Immature natural killer cell (primary cell): ENCODE results near the gene SBF2. TPM values are rescaled to one million over a fixed set of nuclear protein-coding genes. Genes with fewer than 3 reads are reported as not detected.

ENCODE experiments used
- DNase-seq, 3 donors: peaks; one replicate each; pipeline ENCODE4 v3.0.0; 2022; ENCODE audit warnings: mixed read lengths in 1 of 3
- H3K27ac Mint-ChIP-seq, 6 donors: one replicate each; pipeline ENCODE4 v1.8.0; 2020; ENCODE audit warnings: mixed read lengths in 6 of 6, mild to moderate bottlenecking in 5 of 6, inconsistent platforms in 4 of 6, moderate library complexity in 3 of 6
- H3K27me3 Mint-ChIP-seq, 3 donors: one replicate each; pipeline ENCODE4 v1.8.0; 2020 to 2021; ENCODE audit warnings: low read depth in 3 of 3, mild to moderate bottlenecking in 3 of 3, mixed read lengths in 3 of 3, moderate library complexity in 3 of 3, inconsistent platforms in 1 of 3
- H3K36me3 Mint-ChIP-seq, 3 donors: one replicate each; pipeline ENCODE4 v1.8.0; 2020; ENCODE audit warnings: mixed read lengths in 3 of 3, inconsistent platforms in 2 of 3, mild to moderate bottlenecking in 2 of 3
- H3K4me1 Mint-ChIP-seq, 2 donors: one replicate each; pipeline ENCODE4 v1.8.0; 2020; ENCODE audit warnings: inconsistent platforms in 2 of 2, mild to moderate bottlenecking in 2 of 2, mixed read lengths in 2 of 2, moderate library complexity in 1 of 2
- H3K4me3 Mint-ChIP-seq, 5 donors: one replicate each; pipeline ENCODE4 v1.8.0; 2020; ENCODE audit warnings: mild to moderate bottlenecking in 5 of 5, mixed read lengths in 5 of 5, inconsistent platforms in 3 of 5, moderate library complexity in 3 of 5
- H3K9me3 Mint-ChIP-seq, 6 donors: one replicate each; pipeline ENCODE4 v1.8.0; 2020; ENCODE audit warnings: mild to moderate bottlenecking in 6 of 6, mixed read lengths in 6 of 6, inconsistent platforms in 4 of 6, moderate library complexity in 3 of 6
- polyA plus RNA-seq, 3 donors: library from polyadenylated mRNA; unstranded; fragments of 300-500 nt; fragmentation: Illumina TruSeq; gene quantifications; one replicate each; pipeline ENCODE4 v1.2.3, GENCODE V29; 2021

The SBF2 gene
- polyA plus RNA-seq, 3 donors from 2014 or later: 3.2 to 6.9 (median 4.7) TPM

DNA sequence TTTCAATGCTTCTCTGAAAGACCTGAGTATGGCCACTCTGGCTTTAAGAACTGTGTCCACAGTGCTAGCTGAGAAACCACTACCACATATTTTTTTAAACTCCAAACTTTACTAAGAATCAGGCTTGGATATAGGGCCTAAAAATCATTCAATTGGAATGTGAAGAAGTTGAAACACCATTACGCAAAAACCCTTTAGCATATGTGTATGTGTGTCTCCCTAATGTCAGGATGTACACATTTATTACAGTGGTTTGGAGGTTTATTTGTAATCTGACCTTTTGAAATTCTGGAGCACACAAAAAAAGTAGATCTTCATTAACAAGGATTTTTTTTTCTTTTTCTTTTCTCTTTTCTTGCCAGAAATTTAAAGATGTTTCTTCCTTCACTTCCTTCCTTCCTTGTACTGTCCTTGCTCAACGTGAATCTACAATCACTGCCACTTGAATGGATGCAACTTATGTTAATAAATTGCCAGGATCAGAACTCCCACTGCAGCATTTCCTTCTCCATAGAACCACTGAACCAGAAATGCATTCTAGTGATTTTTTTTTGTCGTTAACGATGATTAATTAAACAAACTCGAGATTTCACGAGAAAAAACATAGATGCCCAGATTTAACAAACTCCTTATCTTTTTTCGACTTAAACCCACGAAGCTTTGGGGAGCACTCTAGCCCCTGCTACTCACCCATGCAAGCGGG is 7.8 kb upstream of the SBF2 start:
- Mint-ChIP-seq H3K27ac (peak overlapping the region in 3 of 6 donors; percentile 13 to 69 (median 60)), H3K4me3 (peak overlapping the region; percentile 95 to 99 (median 97)), H3K4me1 (peaks cover 49 to 64% of the 10 kb centered on the region in 2 donors), H3K36me3 (no peaks in the 10 kb centered on the region), H3K27me3 (peaks cover 10 to 13% (median 13%) of the 10 kb centered on the region in 3 donors), H3K9me3 (no peaks in the 10 kb centered on the region)
- no peak for DNase-seq

DNA sequence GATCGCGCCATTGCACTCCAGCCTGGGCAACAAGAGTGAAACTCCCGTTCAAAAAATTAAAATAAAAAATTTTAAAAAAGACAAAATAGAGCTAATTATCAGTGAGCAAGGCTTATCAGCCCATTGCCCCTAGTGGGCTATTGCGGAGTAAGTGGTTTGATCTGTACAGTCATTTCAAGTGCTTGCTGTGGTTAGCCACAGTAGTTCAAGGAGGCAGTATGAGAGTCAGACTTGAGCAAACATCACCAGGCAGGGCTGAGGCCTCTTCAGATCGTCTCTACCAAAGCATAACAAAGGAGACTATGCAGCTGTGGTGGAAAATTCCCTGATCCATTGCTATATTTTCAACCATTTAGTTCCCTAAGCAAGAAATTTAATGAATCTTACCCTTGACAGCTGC is 4.3 kb upstream of the SBF2 start:
- peak; percentile 36 to 62 (median 45) for DNase-seq
- no peak overlapping the region for H3K4me3 Mint-ChIP-seq
- no peak overlapping the region for H3K27ac Mint-ChIP-seq
- no peaks in the 10 kb centered on the region for H3K9me3 Mint-ChIP-seq
- H3K27me3 Mint-ChIP-seq: peaks cover 5 to 18% (median 11%) of the 10 kb centered on the region in 3 donors
- H3K36me3 Mint-ChIP-seq: no peaks in the 10 kb centered on the region
- peaks cover 32 to 41% of the 10 kb centered on the region in 2 donors for H3K4me1 Mint-ChIP-seq

DNA sequence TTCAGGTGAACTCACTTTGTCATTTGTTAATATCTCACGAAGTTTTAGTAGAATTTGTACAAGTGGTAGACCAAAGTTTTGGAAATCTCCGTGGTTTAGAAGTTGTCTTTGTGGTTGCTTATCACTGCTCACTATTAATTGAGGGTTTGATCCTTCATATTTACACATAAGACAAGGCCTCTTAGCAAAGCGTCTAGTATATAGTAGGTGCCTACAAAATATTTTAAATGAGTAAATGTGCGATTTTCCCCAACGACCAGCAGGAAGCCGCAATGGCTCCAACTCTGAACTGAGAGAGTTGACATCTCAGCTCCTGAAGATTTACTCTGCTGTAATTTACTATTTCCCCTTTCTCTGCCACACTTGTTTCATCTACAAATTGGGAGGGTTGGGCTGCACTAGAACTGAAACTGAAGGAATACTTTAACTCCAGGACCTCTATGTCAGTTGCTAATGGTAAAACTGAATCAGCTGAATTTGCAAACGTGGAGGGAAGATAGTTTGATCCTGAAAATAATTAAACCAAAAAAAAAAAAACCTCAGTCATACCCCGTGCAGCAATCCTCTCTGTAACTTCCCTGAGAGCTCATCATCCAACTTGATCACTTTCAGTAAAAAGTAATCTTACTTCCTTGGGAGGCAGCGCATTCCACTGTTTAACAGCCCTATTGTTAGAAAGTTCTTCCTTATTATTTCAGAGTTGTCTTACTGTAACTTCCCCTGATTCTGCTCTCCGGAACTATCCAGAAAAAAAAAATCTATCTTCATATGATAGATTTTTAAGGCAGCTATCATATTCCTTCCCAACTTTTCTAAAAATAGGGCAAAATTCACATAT is 1.3 kb upstream of the SBF2 start:
- Mint-ChIP-seq H3K9me3 (no peaks in the 10 kb centered on the region), H3K4me3 (peak overlapping the region; percentile 83 to 93 (median 85)), H3K36me3 (no peaks in the 10 kb centered on the region), H3K27me3 (peaks cover 2 to 29% (median 11%) of the 10 kb centered on the region in 3 donors), H3K4me1 (peaks cover 37 to 42% of the 10 kb centered on the region in 2 donors), H3K27ac (peak overlapping the region in 5 of 6 donors; percentile 11 to 83 (median 41))
- DNase-seq: peak in 2 of 3 donors; percentile 2 to 8

DNA sequence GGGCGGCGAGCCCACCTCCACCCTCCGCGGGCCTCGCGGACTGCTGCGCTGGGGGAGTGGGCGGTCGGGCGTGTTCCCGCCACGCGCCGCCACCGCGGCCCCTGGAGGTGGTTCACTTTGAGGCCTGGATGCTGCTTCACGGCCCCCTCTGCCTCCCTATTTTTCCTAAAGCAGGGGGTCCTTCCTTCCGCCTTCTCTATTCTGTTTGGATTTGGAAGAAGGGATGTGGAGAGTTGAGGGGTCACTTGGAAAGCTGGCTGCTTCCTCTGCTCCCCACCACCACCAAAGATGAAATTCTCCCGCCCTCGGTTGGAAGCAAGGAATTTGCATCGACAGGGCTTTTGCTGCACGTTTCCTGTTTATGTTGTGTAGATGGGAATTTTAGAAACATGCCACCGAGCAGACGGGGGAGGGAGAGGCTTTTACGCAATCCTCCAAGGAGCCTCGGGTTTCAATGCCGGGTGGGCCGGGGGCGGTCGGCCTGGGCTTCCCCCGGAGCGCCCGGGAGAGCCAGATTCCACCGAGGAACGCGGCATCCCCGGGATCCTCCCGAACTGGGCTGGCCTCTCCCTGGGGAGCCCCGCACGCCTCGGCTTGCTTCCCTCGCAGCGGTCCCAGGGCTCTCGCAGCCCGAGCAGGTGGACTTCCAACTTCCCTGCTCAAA is 403 bp upstream of the SBF2 start:
- H3K4me3 Mint-ChIP-seq: peak overlapping the region; percentile 83 to 93 (median 86)
- H3K27ac Mint-ChIP-seq: peak overlapping the region in 3 of 6 donors; percentile 41 to 83 (median 55)

DNA sequence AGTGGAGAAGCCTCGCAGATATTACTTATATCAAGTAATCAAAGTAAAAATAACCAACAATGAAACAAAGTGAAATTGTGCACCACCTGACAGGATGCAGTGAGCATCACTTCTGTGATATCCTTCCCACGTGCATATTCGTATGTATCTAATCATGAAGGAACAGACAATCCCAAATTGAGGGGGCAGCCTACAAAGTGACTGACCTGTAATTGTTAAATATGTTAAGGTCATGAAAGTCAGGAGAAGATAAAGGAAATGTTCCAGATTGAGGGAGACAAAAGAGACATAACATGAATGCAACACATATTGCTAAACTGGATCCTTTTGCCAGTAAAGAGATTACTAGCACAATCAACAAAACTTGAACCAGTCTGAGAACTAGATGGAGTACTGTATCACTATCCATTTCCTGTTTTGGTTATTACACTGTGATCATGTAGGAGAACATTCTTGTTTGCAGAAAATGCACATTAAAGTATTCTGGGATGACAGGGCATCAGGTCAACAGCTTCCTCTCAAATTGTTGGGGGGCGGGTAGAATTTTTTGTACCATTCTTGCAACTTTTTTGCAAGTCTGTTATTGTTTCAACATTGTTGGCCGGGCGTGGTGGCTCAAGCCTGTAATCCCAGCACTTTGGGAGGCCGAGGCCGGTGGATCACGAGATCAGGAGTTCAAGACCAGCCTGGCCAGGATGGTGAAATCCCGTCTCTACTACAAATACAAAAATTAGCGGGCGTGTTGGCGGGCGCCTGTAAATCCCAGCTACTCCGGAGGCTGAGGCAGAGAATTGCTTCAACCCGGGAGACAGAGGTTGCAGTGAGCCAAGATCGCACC is 2.0 kb downstream of the SBF2 start:
- Mint-ChIP-seq H3K4me1 (peaks cover 27 to 28% of the 10 kb centered on the region in 2 donors), H3K36me3 (no peaks in the 10 kb centered on the region), H3K4me3 (peak overlapping the region; percentile 42 to 71 (median 68)), H3K9me3 (no peaks in the 10 kb centered on the region), H3K27me3 (peaks cover 2 to 27% (median 9%) of the 10 kb centered on the region in 3 donors), H3K27ac (no peak overlapping the region)
- DNase-seq: no peak

More for the DNA sequence above, 403 bp upstream of the SBF2 start:
- Mint-ChIP-seq H3K27me3 (peaks cover 2 to 29% (median 11%) of the 10 kb centered on the region in 3 donors), H3K4me1 (peaks cover 35 to 42% of the 10 kb centered on the region in 2 donors), H3K9me3 (no peaks in the 10 kb centered on the region), H3K36me3 (no peaks in the 10 kb centered on the region)
- DNase-seq: no peak

DNA sequence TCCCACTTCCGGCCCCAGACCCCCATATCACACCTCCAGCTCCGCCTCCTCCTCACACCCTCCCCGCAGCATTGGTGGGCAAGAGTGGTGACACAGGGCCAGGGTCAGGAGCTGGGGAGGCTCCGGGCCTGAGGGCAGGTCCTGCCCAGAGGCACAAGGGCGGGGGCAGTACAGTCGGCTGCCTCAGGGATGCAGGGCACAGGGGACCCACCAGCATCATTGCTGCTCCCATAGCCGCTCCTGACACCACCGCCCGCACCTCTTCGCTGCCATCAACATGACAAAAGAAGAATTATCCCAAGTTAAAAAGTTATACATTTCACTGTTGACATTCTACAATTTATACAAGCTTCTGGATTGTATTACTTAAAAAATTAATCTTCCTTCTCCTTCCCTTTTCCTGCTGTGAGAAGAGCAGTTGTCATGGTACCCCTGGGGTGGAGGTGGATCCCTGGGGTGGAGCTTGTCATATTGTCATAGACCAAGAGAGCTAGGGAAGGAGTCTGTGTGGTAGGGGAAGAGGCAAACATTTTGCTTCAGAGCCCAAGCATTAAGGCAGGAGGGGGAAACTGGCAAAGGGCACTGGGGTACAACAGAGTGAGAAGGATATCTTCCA is 4.1 kb downstream of the SBF2 start:
- H3K4me1 Mint-ChIP-seq: peaks cover 19% of the 10 kb centered on the region in 2 donors
- no peak for DNase-seq
- H3K36me3 Mint-ChIP-seq: no peaks in the 10 kb centered on the region
- H3K27me3 Mint-ChIP-seq: peaks cover under 1 to 15% (median 7%) of the 10 kb centered on the region in 3 donors
- H3K4me3 Mint-ChIP-seq: no peak overlapping the region
- no peaks in the 10 kb centered on the region for H3K9me3 Mint-ChIP-seq
- H3K27ac Mint-ChIP-seq: no peak overlapping the region

DNA sequence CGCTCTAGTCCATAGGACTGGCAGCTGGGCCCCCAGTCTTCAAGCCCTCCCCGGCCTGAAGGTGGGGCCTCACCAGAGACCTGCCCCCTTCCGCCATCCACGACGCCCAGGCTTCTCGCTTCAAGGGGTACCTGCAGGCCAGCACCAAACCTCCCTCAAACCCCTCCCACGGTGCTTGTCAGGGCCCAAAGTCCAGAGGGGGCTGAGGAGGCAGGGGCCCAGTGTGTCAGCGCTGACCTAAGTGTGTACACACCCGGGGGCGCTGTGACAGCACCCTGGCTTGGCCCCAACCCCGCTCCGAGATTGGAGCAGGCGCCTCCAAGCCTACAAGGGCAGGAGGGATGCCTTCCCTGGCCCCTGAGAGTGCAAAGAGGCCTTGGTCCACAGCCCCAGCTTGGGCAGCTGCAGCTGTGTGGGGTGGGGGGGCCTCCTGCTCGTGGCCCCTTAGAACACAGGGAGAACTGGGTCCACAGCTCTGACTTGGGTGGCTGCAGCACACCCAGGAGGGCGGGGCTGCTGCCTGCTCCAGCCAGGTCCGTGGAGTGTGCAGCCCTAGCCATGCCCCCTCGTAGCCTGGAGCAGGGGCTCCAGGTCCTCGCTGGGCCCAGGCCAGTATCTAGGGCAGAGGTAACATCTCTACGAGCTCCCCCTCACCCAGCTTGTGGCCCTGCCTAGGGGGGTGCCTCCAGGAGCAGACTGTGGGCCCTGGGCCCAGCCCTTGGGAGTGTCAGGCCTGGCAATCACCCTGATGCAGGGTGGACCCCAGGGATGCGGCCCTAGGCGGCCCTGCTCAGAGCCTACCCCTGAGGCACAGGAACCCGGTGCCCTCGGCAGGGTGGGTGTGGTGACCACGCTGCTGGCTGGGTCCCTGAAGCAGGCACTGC is 4.9 kb downstream of the SBF2 start:
- H3K4me3 Mint-ChIP-seq: no peak overlapping the region
- no peak overlapping the region for H3K27ac Mint-ChIP-seq
- no peak for DNase-seq
- H3K36me3 Mint-ChIP-seq: no peaks in the 10 kb centered on the region
- H3K4me1 Mint-ChIP-seq: peaks cover 15 to 16% of the 10 kb centered on the region in 2 donors
- H3K9me3 Mint-ChIP-seq: no peaks in the 10 kb centered on the region
- peaks cover 0 to 15% (median 3%) of the 10 kb centered on the region in 3 donors for H3K27me3 Mint-ChIP-seq

DNA sequence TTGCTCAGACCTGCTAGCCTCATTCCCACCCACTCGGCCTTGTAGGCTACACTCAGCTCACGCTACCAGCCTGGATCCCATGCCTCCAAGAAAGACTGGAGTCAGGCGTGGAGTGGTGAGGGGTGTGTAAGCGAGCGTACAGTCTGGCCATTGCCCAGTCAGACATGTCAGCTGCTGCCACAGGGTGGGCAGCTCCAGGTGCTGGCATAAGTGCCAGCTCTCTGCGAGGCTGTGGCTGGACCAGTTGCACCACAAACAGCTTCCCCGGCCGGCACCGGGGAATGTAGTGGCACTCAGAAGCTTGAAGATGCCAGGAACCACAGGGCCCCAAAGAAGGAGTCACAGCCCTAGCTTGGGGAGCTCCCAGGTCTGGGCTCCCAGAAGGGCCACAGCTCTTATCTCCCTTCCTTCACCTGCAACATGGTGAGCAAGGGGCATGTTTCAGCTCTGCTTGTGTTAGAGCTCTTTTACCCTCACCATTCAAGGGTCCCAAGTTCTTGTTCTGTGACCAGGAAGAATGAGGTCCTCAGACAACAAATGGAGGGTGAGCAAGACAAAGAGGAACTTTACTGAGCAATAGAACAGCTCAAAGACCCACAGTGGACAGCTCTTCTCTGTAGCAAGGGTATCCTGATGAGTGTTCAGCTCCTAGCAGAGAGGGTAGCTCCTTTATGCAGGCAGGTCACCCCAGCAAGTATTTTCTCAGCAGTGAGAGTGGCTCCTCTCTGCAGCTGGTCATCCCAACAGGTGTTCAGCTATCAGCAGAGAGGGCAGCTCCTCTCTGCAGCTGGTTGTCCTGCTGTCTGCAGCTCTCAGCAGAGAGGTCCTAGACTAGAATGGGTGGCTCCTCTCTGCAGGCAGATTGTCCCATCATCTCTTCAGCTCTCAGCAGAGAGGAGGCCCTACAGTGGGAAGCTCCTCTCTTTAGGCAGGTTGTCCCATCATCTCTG is 6.0 kb downstream of the SBF2 start:
- Mint-ChIP-seq H3K4me1 (peaks cover 13% of the 10 kb centered on the region in 2 donors), H3K27ac (no peak overlapping the region), H3K4me3 (no peak overlapping the region), H3K36me3 (no peaks in the 10 kb centered on the region), H3K9me3 (no peaks in the 10 kb centered on the region), H3K27me3 (peaks cover 0 to 16% (median 3%) of the 10 kb centered on the region in 3 donors)
- DNase-seq: no peak

DNA sequence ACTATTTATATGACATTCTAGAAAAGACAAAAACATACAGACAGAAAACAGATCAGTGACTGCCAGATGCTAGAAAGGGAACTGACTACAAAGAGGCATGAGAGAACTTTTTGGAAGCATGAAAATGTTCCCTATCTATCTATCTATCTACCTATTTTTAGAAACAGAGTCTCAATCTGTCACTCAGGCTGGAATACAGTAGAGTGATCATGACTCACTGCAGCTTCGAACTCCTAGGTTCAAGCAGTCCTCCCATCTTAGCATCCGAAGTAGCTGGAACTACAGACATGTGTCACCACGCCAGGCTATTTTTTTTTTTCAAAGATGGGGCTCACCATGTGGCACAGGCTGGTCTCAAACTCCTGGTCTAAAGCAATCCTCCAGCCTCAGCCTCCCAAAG is 6.9 kb downstream of the SBF2 start:
- DNase-seq: no peak
- Mint-ChIP-seq H3K27ac (no peak overlapping the region), H3K9me3 (no peaks in the 10 kb centered on the region), H3K36me3 (no peaks in the 10 kb centered on the region), H3K27me3 (peaks cover 0 to 9% (median 3%) of the 10 kb centered on the region in 3 donors), H3K4me3 (no peak overlapping the region), H3K4me1 (peaks cover 7 to 8% of the 10 kb centered on the region in 2 donors)

DNA sequence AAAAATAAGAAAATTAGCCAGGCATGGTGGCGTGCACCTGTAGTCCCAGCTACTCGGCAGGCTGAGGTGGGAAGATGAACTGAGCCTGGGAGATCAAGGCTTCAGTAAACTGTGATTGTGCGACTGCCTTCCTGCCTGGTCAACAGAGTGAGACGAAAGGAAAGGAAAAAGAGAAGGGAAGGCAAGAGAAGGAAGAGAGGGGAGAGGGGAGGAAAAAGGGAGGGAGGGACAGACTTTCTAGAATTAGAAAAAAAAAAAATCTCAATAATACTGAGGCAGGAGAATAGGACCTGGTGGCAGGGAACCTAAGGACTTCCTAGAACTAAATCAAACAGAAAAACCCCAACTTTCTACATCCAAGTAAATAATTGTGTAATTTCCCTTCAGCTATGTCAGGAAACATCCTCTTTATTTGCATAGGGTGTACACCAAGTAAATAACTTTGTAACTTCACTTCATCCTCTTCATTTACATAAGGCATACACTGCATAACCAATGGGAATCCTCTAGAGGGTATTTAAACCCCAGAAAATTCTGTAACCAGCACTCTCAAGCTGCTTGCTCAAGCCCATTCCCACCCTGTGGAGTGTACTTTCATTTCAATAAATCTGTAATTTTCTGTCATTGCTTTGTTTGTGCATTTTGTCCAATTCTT is 8.7 kb downstream of the SBF2 start:
- no peaks in the 10 kb centered on the region for H3K9me3 Mint-ChIP-seq
- peaks cover 0 to 5% (median 3%) of the 10 kb centered on the region in 3 donors for H3K27me3 Mint-ChIP-seq
- H3K36me3 Mint-ChIP-seq: no peaks in the 10 kb centered on the region
- H3K4me1 Mint-ChIP-seq: no peaks in the 10 kb centered on the region
- no peak overlapping the region for H3K4me3 Mint-ChIP-seq
- no peak for DNase-seq
- H3K27ac Mint-ChIP-seq: no peak overlapping the region

DNA sequence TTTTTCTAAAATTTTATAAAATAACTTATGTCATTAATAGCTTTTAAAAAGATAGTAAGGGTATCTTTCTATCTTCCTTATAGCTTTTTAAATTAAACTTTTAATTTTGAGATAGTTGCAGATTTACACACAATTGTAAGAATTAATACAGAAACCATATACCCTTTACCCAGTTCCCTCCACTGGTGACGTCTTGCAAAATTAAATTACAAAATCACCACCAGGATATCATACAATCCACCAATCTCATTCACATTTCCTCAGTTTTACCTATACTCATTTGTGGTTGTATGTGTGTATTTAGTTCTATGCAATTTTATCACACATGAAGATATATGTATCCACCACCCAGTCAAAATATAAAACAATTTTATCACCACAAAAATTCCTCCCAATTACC is 10.0 kb downstream of the SBF2 start:
- Mint-ChIP-seq H3K27me3 (peaks cover 0 to 5% (median 3%) of the 10 kb centered on the region in 3 donors), H3K4me3 (no peak overlapping the region), H3K27ac (no peak overlapping the region), H3K9me3 (no peaks in the 10 kb centered on the region), H3K36me3 (no peaks in the 10 kb centered on the region), H3K4me1 (no peaks in the 10 kb centered on the region)
- DNase-seq: no peak
